Stimulated activated effector memory CD8-positive, alpha-beta T cell treated with anti-CD3 and anti-CD28 coated beads, Interleukin-12 subunit alpha, Interleukin-12 subunit beta, amount 100 ng/mL, for 72 hours (primary cell): ENCODE measurements around the gene OR2AE1.

Experiments
- ATAC-seq: fragments of 150-1000 bp; cut with Tn5 transposase; 2 replicates; pipeline ENCODE4 v1.10.0; 2021
- DNase-seq, 2 donors: peaks; one replicate each; pipeline ENCODE4 v3.0.0; 2021 to 2022; ENCODE audit warnings: low spot score in 2 of 2
- H3K27ac Mint-ChIP-seq: one replicate; pipeline ENCODE4 v1.8.0; 2022; ENCODE audit warnings: mild to moderate bottlenecking, mixed read lengths
- H3K36me3 Mint-ChIP-seq: one replicate; pipeline ENCODE4 v1.8.0; 2022; ENCODE audit warnings: mild to moderate bottlenecking, mixed read lengths
- H3K4me1 Mint-ChIP-seq: one replicate; pipeline ENCODE4 v1.8.0; 2022; ENCODE audit warnings: mixed read lengths
- H3K4me3 Mint-ChIP-seq: one replicate; pipeline ENCODE4 v1.8.0; 2022; ENCODE audit warnings: mild to moderate bottlenecking, mixed read lengths
- H3K9me3 Mint-ChIP-seq: one replicate; pipeline ENCODE4 v1.8.0; 2022; ENCODE audit warnings: mixed read lengths

OR2AE1 gene

GRCh38 chr7:99837649-99838361, 39.0 kb downstream of the OR2AE1 start:
- H3K27ac Mint-ChIP-seq = no peak overlapping the region
- no peaks in the 10 kb centered on the region for H3K36me3 Mint-ChIP-seq
- no peak overlapping the region for H3K4me3 Mint-ChIP-seq
- DNase-seq (no peak), ATAC-seq (no peak)
- H3K9me3 Mint-ChIP-seq = no peaks in the 10 kb centered on the region
- H3K4me1 Mint-ChIP-seq = no peaks in the 10 kb centered on the region

DNA sequence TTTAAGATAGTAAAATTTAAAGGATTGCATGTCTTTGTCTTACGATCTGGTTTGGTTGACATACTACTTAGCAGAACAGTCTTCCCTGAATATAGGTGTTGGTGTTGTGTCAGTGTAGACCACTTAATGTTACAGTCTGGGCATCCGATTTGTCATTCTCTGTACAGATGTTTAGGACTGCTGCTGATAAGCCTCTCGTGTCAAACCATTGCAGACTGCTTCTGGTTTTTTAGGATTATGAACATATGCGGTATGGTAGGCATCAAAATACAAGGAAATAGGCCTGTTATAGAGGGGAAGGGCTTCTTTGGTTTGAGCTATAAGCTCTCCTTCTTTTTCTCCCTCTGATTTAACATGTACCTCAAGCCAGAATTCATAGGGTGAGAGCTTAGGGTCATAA, 41.6 kb downstream of the OR2AE1 start:
- no peaks in the 10 kb centered on the region for H3K9me3 Mint-ChIP-seq
- no peaks in the 10 kb centered on the region for H3K4me1 Mint-ChIP-seq
- ATAC-seq = no peak
- H3K4me3 Mint-ChIP-seq = no peak overlapping the region
- H3K36me3 Mint-ChIP-seq = no peaks in the 10 kb centered on the region
- no peak for DNase-seq
- H3K27ac Mint-ChIP-seq = no peak overlapping the region

- no peaks in the 10 kb centered on the region for H3K9me3 Mint-ChIP-seq
- no peak overlapping the region for H3K27ac Mint-ChIP-seq
- H3K36me3 Mint-ChIP-seq = no peaks in the 10 kb centered on the region
- DNase-seq (no peak), ATAC-seq (no peak)
- no peaks in the 10 kb centered on the region for H3K4me1 Mint-ChIP-seq
- no peak overlapping the region for H3K4me3 Mint-ChIP-seq
Observed at GRCh38 chr7:99834382-99834781, 42.5 kb downstream of the OR2AE1 start.

DNA sequence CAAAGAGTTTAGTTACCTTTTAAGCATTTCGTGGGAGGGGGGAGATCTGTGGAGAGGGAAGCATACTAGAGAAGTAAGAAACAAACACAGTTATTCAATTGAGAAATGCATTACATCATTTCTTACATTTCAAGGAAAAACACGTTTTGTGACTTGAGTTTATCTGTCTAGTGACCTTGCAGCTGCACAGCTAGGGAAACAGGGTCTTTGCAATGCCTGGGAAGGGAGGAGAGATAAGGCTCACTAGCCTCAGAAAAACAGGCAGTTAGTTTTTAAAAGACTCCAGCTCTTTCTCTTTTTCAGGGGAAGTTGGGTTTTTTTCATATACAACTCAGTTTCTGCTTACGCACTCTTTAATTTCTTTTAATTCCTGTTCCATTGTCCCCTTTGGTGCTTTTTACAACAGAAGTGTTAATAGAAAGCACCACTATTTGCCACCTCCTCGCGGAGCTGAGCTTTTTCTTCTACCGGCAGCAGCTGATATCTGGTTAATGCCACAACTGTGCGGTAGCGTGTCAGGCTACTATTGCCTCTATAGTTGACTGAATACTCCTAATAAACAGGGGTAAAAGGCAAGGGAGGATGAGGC, 43.5 kb downstream of the OR2AE1 start:
- DNase-seq = no peak
- no peak for ATAC-seq
- H3K4me1 Mint-ChIP-seq = no peaks in the 10 kb centered on the region
- no peak overlapping the region for H3K27ac Mint-ChIP-seq
- H3K4me3 Mint-ChIP-seq = no peak overlapping the region
- H3K9me3 Mint-ChIP-seq = no peaks in the 10 kb centered on the region
- H3K36me3 Mint-ChIP-seq = no peaks in the 10 kb centered on the region

DNA sequence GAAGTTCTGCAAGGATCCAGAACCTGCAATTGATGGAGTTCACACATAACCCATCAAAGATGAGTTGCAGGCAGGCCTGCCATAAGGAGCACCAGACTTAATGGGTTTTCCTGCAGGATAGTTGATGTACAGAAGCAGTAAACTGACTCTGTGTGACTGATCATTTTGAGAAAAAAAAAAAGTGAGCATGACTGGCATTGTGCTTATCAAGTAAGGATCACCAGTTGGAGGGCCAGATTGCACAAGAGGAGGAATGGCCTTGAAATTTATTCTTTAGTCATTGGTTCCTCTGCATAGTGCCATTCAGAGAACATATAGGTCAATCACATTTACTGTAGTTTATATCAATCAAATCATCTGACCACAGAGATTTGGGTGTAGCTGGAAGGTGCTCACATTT, 45.2 kb downstream of the OR2AE1 start:
- ATAC-seq (no peak), DNase-seq (no peak)
- no peak overlapping the region for H3K4me3 Mint-ChIP-seq
- H3K36me3 Mint-ChIP-seq = no peaks in the 10 kb centered on the region
- H3K27ac Mint-ChIP-seq = no peak overlapping the region
- no peaks in the 10 kb centered on the region for H3K4me1 Mint-ChIP-seq
- H3K9me3 Mint-ChIP-seq = no peaks in the 10 kb centered on the region

DNA sequence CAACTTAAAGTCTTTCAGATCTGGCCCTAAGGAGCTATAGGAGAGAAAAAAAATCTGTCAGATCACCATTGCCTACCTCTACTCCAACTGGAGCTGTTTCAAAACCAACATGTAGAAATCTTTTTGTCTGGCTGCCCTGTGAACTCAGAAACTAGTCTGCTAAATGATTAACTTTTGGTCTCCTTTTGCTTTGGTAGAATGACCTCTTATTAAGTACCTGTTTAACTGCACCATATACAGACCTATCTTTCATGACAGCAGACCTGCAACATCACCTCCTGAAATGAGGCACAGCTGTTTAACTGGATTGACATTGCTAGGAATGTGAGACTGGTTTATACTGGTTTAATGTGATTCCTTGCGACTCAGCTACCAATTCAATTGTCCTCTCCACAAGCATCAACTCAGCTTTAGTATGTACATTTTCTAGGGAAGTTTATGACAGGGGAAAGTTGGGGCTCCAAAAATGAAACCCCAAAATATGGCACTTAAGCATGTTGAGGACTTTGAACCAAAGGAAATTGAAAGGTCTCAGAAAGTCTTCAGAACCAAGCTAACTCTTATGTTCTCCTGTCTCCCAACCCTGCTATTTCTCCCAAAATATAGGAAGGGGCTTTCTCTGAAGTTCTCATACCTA, 47.2 kb downstream of the OR2AE1 start:
- Mint-ChIP-seq H3K9me3 (no peaks in the 10 kb centered on the region), H3K4me1 (no peaks in the 10 kb centered on the region), H3K4me3 (no peak overlapping the region), H3K27ac (no peak overlapping the region), H3K36me3 (no peaks in the 10 kb centered on the region)
- DNase-seq = no peak
- no peak for ATAC-seq

DNA sequence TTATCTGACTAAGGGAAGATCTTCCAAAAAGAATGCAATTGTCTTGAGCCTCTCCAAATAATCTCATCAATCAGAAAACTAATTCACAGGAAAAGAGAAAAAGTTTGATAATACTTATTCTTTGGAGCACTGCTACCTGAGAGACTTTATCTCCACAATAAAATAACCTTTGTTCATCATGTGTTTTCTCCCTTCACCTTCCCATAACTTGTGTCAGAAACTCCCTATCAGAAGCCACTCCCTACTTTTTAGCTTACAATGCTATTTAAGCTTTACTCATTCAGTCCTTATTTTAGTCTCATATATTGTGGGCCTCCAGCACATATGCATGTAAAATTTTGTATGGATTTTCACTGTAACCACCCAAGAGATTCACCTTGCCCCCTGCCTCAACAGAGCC, 48.0 kb downstream of the OR2AE1 start:
- Mint-ChIP-seq H3K9me3 (no peaks in the 10 kb centered on the region), H3K36me3 (no peaks in the 10 kb centered on the region), H3K4me3 (no peak overlapping the region), H3K27ac (no peak overlapping the region), H3K4me1 (no peaks in the 10 kb centered on the region)
- DNase-seq = no peak
- no peak for ATAC-seq

GRCh38 chr7:99827040-99827778, 49.6 kb downstream of the OR2AE1 start:
- Mint-ChIP-seq H3K4me3 (no peak overlapping the region), H3K9me3 (no peaks in the 10 kb centered on the region), H3K4me1 (no peaks in the 10 kb centered on the region), H3K36me3 (no peaks in the 10 kb centered on the region), H3K27ac (no peak overlapping the region)
- DNase-seq (no peak), ATAC-seq (no peak)
